ENCODE measurements around the gene ZNF322. TPM values are rescaled to one million over a fixed set of nuclear protein-coding genes. Genes with fewer than 3 reads are reported as not detected.
A peak's percentile ranks its signal among the peaks of the same experiment; 100 is the strongest.

ZNF322 gene
- total and polyA plus RNA-seq, 2 experiments from 2014 or later, result 16.1 to 18.1 TPM

- TF ChIP-seq CTCF (IDR thresholded peaks at IDR 0.05; ENCODE audit: low read depth, low read length), result peak; percentile 21
- Histone ChIP-seq H3K4me1 (ENCODE audit: low read depth) (peaks cover 9% of the 10 kb centered on the region), H3K9me3 (ENCODE audit: low read depth) (no peaks in the 10 kb centered on the region), H3K36me3 (peaks cover 6% of the 10 kb centered on the region), H3K4me3 (peak overlapping the region; percentile 83), H3K27me3 (peaks cover 37% of the 10 kb centered on the region), H3K27ac (peak overlapping the region; percentile 91)
- peak in 1 of 2 donors; percentile 35 for DNase-seq (ENCODE audit: low read depth in 1 of 2, low spot score in 1 of 2)
These were observed 435 bp upstream of the ZNF322 start for GRCh38 chr6:26660000-26660361.

- Histone ChIP-seq H3K4me3 (no peak overlapping the region), H3K27me3 (peaks cover 11% of the 10 kb centered on the region), H3K4me1 (ENCODE audit: low read depth) (peaks cover 9% of the 10 kb centered on the region), H3K27ac (no peak overlapping the region), H3K9me3 (ENCODE audit: low read depth) (no peaks in the 10 kb centered on the region), H3K36me3 (peaks cover 12% of the 10 kb centered on the region)
- no peak for TF ChIP-seq CTCF (IDR thresholded peaks at IDR 0.05; ENCODE audit: low read depth, low read length)
- no peak for DNase-seq (ENCODE audit: low read depth in 1 of 2, low spot score in 1 of 2)
These were observed 2.3 kb downstream of the ZNF322 start for GRCh38 chr6:26657256-26657655.

- Histone ChIP-seq H3K4me1 (ENCODE audit: low read depth) (peaks cover under 1% of the 10 kb centered on the region), H3K27ac (no peak overlapping the region), H3K9me3 (ENCODE audit: low read depth) (no peaks in the 10 kb centered on the region), H3K36me3 (peaks cover 12% of the 10 kb centered on the region), H3K4me3 (no peak overlapping the region), H3K27me3 (no peaks in the 10 kb centered on the region)
- DNase-seq (ENCODE audit: low read depth in 1 of 2, low spot score in 1 of 2), result no peak
- no peak for TF ChIP-seq CTCF (IDR thresholded peaks at IDR 0.05; ENCODE audit: low read depth, low read length)
These were observed 6.5 kb downstream of the ZNF322 start for GRCh38 chr6:26653007-26653406.

- Histone ChIP-seq H3K36me3 (peaks cover 8% of the 10 kb centered on the region), H3K27me3 (no peaks in the 10 kb centered on the region), H3K9me3 (ENCODE audit: low read depth) (no peaks in the 10 kb centered on the region), H3K27ac (no peak overlapping the region), H3K4me1 (ENCODE audit: low read depth) (no peaks in the 10 kb centered on the region), H3K4me3 (no peak overlapping the region)
- no peak for TF ChIP-seq CTCF (IDR thresholded peaks at IDR 0.05; ENCODE audit: low read depth, low read length)
- DNase-seq (ENCODE audit: low read depth in 1 of 2, low spot score in 1 of 2), result no peak
These were observed 8.3 kb downstream of the ZNF322 start for GRCh38 chr6:26651133-26651781.

GRCh38 chr6:26646074-26646473 lies 13.5 kb downstream of the ZNF322 start:
- no peaks in the 10 kb centered on the region for H3K9me3 ChIP-seq (ENCODE audit: low read depth)
- no peak for DNase-seq (ENCODE audit: low read depth in 1 of 2, low spot score in 1 of 2)
- no peak overlapping the region for H3K4me3 ChIP-seq
- H3K4me1 ChIP-seq (ENCODE audit: low read depth), result no peaks in the 10 kb centered on the region
- H3K27ac ChIP-seq, result no peak overlapping the region
- peaks cover 24% of the 10 kb centered on the region for H3K36me3 ChIP-seq
- TF ChIP-seq CTCF (IDR thresholded peaks at IDR 0.05; ENCODE audit: low read depth, low read length), result no peak
- no peaks in the 10 kb centered on the region for H3K27me3 ChIP-seq

Measured in cardiac muscle cell (in vitro differentiated cells and primary cell).